IPS DF 4.7 (cell line): ENCODE data around the gene BTBD9.
"Not testable (repeated sequence)": the region's sequence is repeated elsewhere in the genome, so short reads cannot be mapped to it uniquely, and the experiment has no call there.

ENCODE experiments used
- DNase-seq: peaks from one replicate; pipeline ENCODE4 v3.0.0-alpha.2; 2013; ENCODE audit warnings: low spot score; ENCODE audit errors: extremely low read depth

The BTBD9 gene

GRCh38 chr6:38124224-38124926 lies 515.4 kb downstream of the BTBD9 start:
- DNase-seq = not testable (repeated sequence)

GRCh38 chr6:38119516-38119915 lies 520.2 kb downstream of the BTBD9 start:
- no peak for DNase-seq

GRCh38 chr6:38118791-38119365 lies 520.9 kb downstream of the BTBD9 start:
- DNase-seq = no peak
